Neuronal stem cell (in vitro differentiated cells): ENCODE measurements around the gene RFTN2.
"Not testable (repeated sequence)": the region's sequence is repeated elsewhere in the genome, so short reads cannot be mapped to it uniquely, and the experiment has no call there.

Experiments
- DNase-seq: peaks from one replicate; pipeline ENCODE4 v3.0.0-alpha.2; 2013; ENCODE audit warnings: low spot score
- H2AFZ ChIP-seq: one replicate; pipeline ENCODE4 v1.6.1; 2013; ENCODE audit warnings: mild to moderate bottlenecking, low read length, inconsistent platforms
- H2AK5ac ChIP-seq: 2 replicates; pipeline ENCODE4 v1.6.1; 2013; ENCODE audit warnings: low read depth, mild to moderate bottlenecking, inconsistent platforms, low read length, moderate library complexity, mixed read lengths
- H2BK120ac ChIP-seq: 2 replicates; pipeline ENCODE4 v1.6.1; 2013; ENCODE audit warnings: low read depth, mild to moderate bottlenecking, inconsistent platforms, low read length, moderate library complexity, mixed read lengths
- H2BK12ac ChIP-seq: one replicate; pipeline ENCODE4 v1.6.1; 2013; ENCODE audit warnings: low read length, inconsistent platforms
- H2BK15ac ChIP-seq: 2 replicates; pipeline ENCODE4 v1.6.1; 2013; ENCODE audit warnings: mild to moderate bottlenecking, low read length, inconsistent platforms, mixed read lengths
- H2BK5ac ChIP-seq: one replicate; pipeline ENCODE4 v1.6.1; 2013; ENCODE audit warnings: inconsistent platforms, mild to moderate bottlenecking, low read length, moderate library complexity
- H3K14ac ChIP-seq: one replicate; pipeline ENCODE4 v1.6.1; 2013; ENCODE audit warnings: low read length, inconsistent platforms
- H3K18ac ChIP-seq: 2 replicates; pipeline ENCODE4 v1.6.1; 2013; ENCODE audit warnings: low read length, inconsistent platforms
- H3K23ac ChIP-seq: 2 replicates; pipeline ENCODE4 v1.6.1; 2013; ENCODE audit warnings: low read depth, mild to moderate bottlenecking, mixed read lengths, low read length, inconsistent platforms; ENCODE audit not compliant: poor library complexity
- H3K27ac ChIP-seq: replicated peaks from 3 replicates; pipeline ENCODE4 v1.5.1; 2013; ENCODE audit warnings: low read length, inconsistent platforms
- H3K27me3 ChIP-seq, 3 experiments: 2 replicates each; pipeline ENCODE4 v1.6.1; 2013; ENCODE audit warnings: low read length in 3 of 3, mild to moderate bottlenecking in 2 of 3, inconsistent platforms in 1 of 3, low read depth in 1 of 3, mixed read lengths in 1 of 3, moderate library complexity in 1 of 3; ENCODE audit not compliant: control insufficient read depth in 3 of 3, insufficient read depth in 3 of 3
- H3K36me3 ChIP-seq, 2 donors: replicated peaks in 1 of 2; 2 replicates each; pipeline ENCODE4 v1.6.1; 2013; ENCODE audit warnings: low read length in 2 of 2; ENCODE audit not compliant: control insufficient read depth in 2 of 2, insufficient read depth in 2 of 2
- H3K4ac ChIP-seq: 2 replicates; pipeline ENCODE4 v1.6.1; 2013; ENCODE audit warnings: inconsistent platforms, mild to moderate bottlenecking, low read length, moderate library complexity
- H3K4me1 ChIP-seq, 2 donors: 1 replicate in 1 of 2; 2 replicates in 1 of 2; pipeline ENCODE4 v1.6.1; 2013; ENCODE audit warnings: low read length in 2 of 2, low read depth in 1 of 2; ENCODE audit not compliant: control insufficient read depth in 2 of 2, insufficient read depth in 1 of 2
- H3K4me2 ChIP-seq: one replicate; pipeline ENCODE4 v1.6.1; 2013; ENCODE audit warnings: mild to moderate bottlenecking, low read length, inconsistent platforms; ENCODE audit not compliant: insufficient read depth, poor library complexity, severe bottlenecking
- H3K4me3 ChIP-seq, 2 donors: 2 replicates each; pipeline ENCODE4 v1.5.1; 2013; ENCODE audit warnings: low read length in 2 of 2, mild to moderate bottlenecking in 2 of 2, inconsistent platforms in 1 of 2, moderate library complexity in 1 of 2
- H3K79me1 ChIP-seq: one replicate; pipeline ENCODE4 v1.6.1; 2013; ENCODE audit warnings: low read depth, mild to moderate bottlenecking, inconsistent platforms, low read length, moderate library complexity
- H3K9ac ChIP-seq: one replicate; pipeline ENCODE4 v1.6.1; 2013; ENCODE audit warnings: mild to moderate bottlenecking, low read depth, low read length, inconsistent platforms; ENCODE audit not compliant: poor library complexity
- H3K9me3 ChIP-seq, 2 donors: replicated peaks in 1 of 2; 2 replicates each; pipeline versions ENCODE3 to v1.6.1; 2013; ENCODE audit warnings: low read length in 2 of 2, mild to moderate bottlenecking in 2 of 2, inconsistent platforms in 1 of 2, low read depth in 1 of 2, mixed read lengths in 1 of 2, moderate library complexity in 1 of 2; ENCODE audit not compliant: control insufficient read depth in 2 of 2, insufficient read depth in 1 of 2
- H4K8ac ChIP-seq: one replicate; pipeline ENCODE4 v1.6.1; 2013; ENCODE audit warnings: low read depth, mild to moderate bottlenecking, inconsistent platforms, low read length, moderate library complexity
- H4K91ac ChIP-seq: one replicate; pipeline ENCODE4 v1.6.1; 2013; ENCODE audit warnings: low read length, low read depth, mild to moderate bottlenecking, inconsistent platforms; ENCODE audit not compliant: poor library complexity
- WGBS, 2 donors: extraction: QIAGEN DNeasy Blood & Tissue Kit; methylation state at CpG; one replicate each; pipeline ENCODE4 v1.1.7; 2013; ENCODE audit warnings: missing lambda C conversion rate in 2 of 2, mixed read lengths in 1 of 2; ENCODE audit not compliant: insufficient read length in 2 of 2, insufficient replicate concordance in 1 of 2; ENCODE audit errors: extremely low coverage in 2 of 2; 5-methylcytosine and 5-hydroxymethylcytosine counted together

The RFTN2 gene

GRCh38 chr2:197558393-197558792, 117.0 kb downstream of the RFTN2 start:
- WGBS, 2 donors: no CpG with 5 or more reads among the region's 3 CpGs
- H3K4me3 ChIP-seq: no peak overlapping the region
- no peak overlapping the region for H3K4ac ChIP-seq
- no peak overlapping the region for H3K14ac ChIP-seq
- no peak overlapping the region for H2BK15ac ChIP-seq
- H4K91ac ChIP-seq: no peak overlapping the region
- no peak overlapping the region for H2BK5ac ChIP-seq
- no peak overlapping the region for H3K27ac ChIP-seq
- H3K4me2 ChIP-seq: no peak overlapping the region
- peaks cover 0 to 73% of the 10 kb centered on the region in 2 donors for H3K36me3 ChIP-seq
- no peaks in the 10 kb centered on the region for H3K4me1 ChIP-seq
- no peaks in the 10 kb centered on the region for H3K9me3 ChIP-seq
- no peaks in the 10 kb centered on the region for H3K27me3 ChIP-seq
- H3K18ac ChIP-seq: no peak overlapping the region
- no peak overlapping the region for H2AK5ac ChIP-seq
- H3K23ac ChIP-seq: no peak overlapping the region
- H2AFZ ChIP-seq: no peak overlapping the region
- H3K9ac ChIP-seq: no peak overlapping the region
- H4K8ac ChIP-seq: no peak overlapping the region
- no peak for DNase-seq
- H3K79me1 ChIP-seq: no peaks in the 10 kb centered on the region
- no peak overlapping the region for H2BK12ac ChIP-seq
- no peak overlapping the region for H2BK120ac ChIP-seq

GRCh38 chr2:197556456-197556855, 118.9 kb downstream of the RFTN2 start:
- no peak overlapping the region for H3K27ac ChIP-seq
- no peak overlapping the region for H3K23ac ChIP-seq
- H4K91ac ChIP-seq: no peak overlapping the region
- no peak overlapping the region for H2BK120ac ChIP-seq
- no peak overlapping the region for H2AK5ac ChIP-seq
- no peak overlapping the region for H3K14ac ChIP-seq
- no peak overlapping the region for H3K4ac ChIP-seq
- no peak overlapping the region for H3K18ac ChIP-seq
- no peak overlapping the region for H2BK12ac ChIP-seq
- no peaks in the 10 kb centered on the region for H3K4me1 ChIP-seq
- no peak overlapping the region for H4K8ac ChIP-seq
- WGBS, 2 donors: no CpG with 5 or more reads among the region's 1 CpG
- no peak overlapping the region for H2BK5ac ChIP-seq
- peaks cover 0 to 84% of the 10 kb centered on the region in 2 donors for H3K36me3 ChIP-seq
- no peak overlapping the region for H3K9ac ChIP-seq
- no peak overlapping the region for H3K4me3 ChIP-seq
- no peak for DNase-seq
- no peaks in the 10 kb centered on the region for H3K27me3 ChIP-seq
- H2BK15ac ChIP-seq: no peak overlapping the region
- H3K9me3 ChIP-seq: no peaks in the 10 kb centered on the region
- no peak overlapping the region for H3K4me2 ChIP-seq
- H3K79me1 ChIP-seq: no peaks in the 10 kb centered on the region
- H2AFZ ChIP-seq: no peak overlapping the region

- Histone ChIP-seq H3K23ac (no peak overlapping the region), H3K27ac (no peak overlapping the region), H3K14ac (no peak overlapping the region), H3K79me1 (no peaks in the 10 kb centered on the region), H2BK5ac (no peak overlapping the region), H3K9ac (no peak overlapping the region), H3K27me3 (no peaks in the 10 kb centered on the region), H4K91ac (no peak overlapping the region), H2BK120ac (no peak overlapping the region), H3K9me3 (no peaks in the 10 kb centered on the region), H2BK12ac (no peak overlapping the region), H4K8ac (no peak overlapping the region), H2BK15ac (no peak overlapping the region), H3K36me3 (peaks cover 0 to 90% of the 10 kb centered on the region in 2 donors), H3K4me2 (no peak overlapping the region), H3K4me3 (no peak overlapping the region), H2AK5ac (no peak overlapping the region), H3K4me1 (no peaks in the 10 kb centered on the region), H2AFZ (no peak overlapping the region), H3K4ac (no peak overlapping the region), H3K18ac (no peak overlapping the region)
- no peak for DNase-seq
These were observed 119.9 kb downstream of the RFTN2 start for GRCh38 chr2:197555467-197555866.

- not testable (repeated sequence) for H4K8ac ChIP-seq, H3K79me1 ChIP-seq, H3K27me3 ChIP-seq, H2BK12ac ChIP-seq, H4K91ac ChIP-seq, H3K4me2 ChIP-seq, H3K23ac ChIP-seq, H2AK5ac ChIP-seq, H3K9me3 ChIP-seq, H3K18ac ChIP-seq, H3K27ac ChIP-seq, H3K4me1 ChIP-seq, DNase-seq, H3K4ac ChIP-seq, H2BK15ac ChIP-seq, H2AFZ ChIP-seq, H3K14ac ChIP-seq, H2BK5ac ChIP-seq, H3K4me3 ChIP-seq, H3K9ac ChIP-seq, H2BK120ac ChIP-seq
- WGBS, 2 donors: no CpG with 5 or more reads among the region's 2 CpGs
- peaks cover 3 to 95% of the 10 kb centered on the region in 2 donors for H3K36me3 ChIP-seq
These were observed 124.1 kb downstream of the RFTN2 start for GRCh38 chr2:197551260-197551659.
